ENCODE results near the gene MRPL4. TPM values are rescaled to one million over a fixed set of nuclear protein-coding genes. Genes with fewer than 3 reads are reported as not detected.

The MRPL4 gene
- polyA plus RNA-seq, 1 of the 3 experiments (the other 2 are of a cell fraction): 110 TPM

GRCh38 chr19:10226376-10227025, 25.5 kb upstream of the MRPL4 start:
- peak; percentile 92 for DNase-seq
- CTCF ChIA-PET: interaction anchor here (0.9 to 5.5 kb wide), 13 partner anchors 9 to 162 kb away, joined by 3 to 54 read pairs (median 4); no protein-coding TSS in a partner anchor
- Histone ChIP-seq H4K20me1 (ENCODE audit: insufficient read depth) (0 out of 2 replicates have a peak, but pooled peaks cover 4% of the 10 kb centered on the region), H3K36me3 (replicated peaks in 1 of 2; ENCODE audit: control insufficient read depth in 1 of 2, insufficient read depth in 2 of 2, low read length in 1 of 2) (no peaks in the 10 kb centered on the region), H3K9ac (no peak overlapping the region), H3K79me2 (ENCODE audit: insufficient read depth) (peaks cover 10% of the 10 kb centered on the region; the same call in 1 of the 2 replicates), H3K4me2 (0 out of 2 replicates have a peak overlapping the region, but pooled peaks have one; percentile 29), H3K27me3 (ENCODE audit: insufficient read depth) (no peaks in the 10 kb centered on the region), H3K9me3 (no peaks in the 10 kb centered on the region), H3K4me3 (ENCODE audit: low read depth in 2 of 2, low read length in 1 of 2) (no peak overlapping the region; a peak in 1 of 4 replicates), H3K9me2 (no peaks in the 10 kb centered on the region), H3K4me1 (ENCODE audit: control insufficient read depth in 1 of 2, insufficient read depth in 2 of 2, low read depth in 1 of 2, low read length in 1 of 2) (peaks cover 0 to 26% of the 10 kb centered on the region in 2 experiments; a peak in 1 of 4 replicates), H3F3A (replicated peaks; ENCODE audit: insufficient read depth) (peaks cover under 1% of the 10 kb centered on the region), H3K27ac (ENCODE audit: low read depth in 2 of 2, low read length in 1 of 2) (peak overlapping the region in 1 of 2 experiments; percentile 85; a peak in 2 of 4 replicates), H2AFZ (ENCODE audit: low read depth) (no peak overlapping the region)
- 49% methylated on average over 10 of the region's 13 CpGs for WGBS (ENCODE audit: low lambda C conversion rate)
- POLR2A ChIA-PET: interaction anchor here (0.5 to 1.2 kb wide), 7 partner anchors 12 to 97 kb away, joined by 3 to 5 read pairs (median 4); partner anchors contain the start of gene DNMT1
- TF ChIP-seq GATA2 (CRISPR knock-in tag; IDR thresholded peaks at IDR 0.05): peak; percentile 66
- peak; percentile 40; the same call in 1 of the 2 replicates for TF ChIP-seq MXI1 (IDR thresholded peaks at IDR 0.05; ENCODE audit: low read depth, low read length)
- TF ChIP-seq RCOR1 (IDR thresholded peaks at IDR 0.05; ENCODE audit: low read length): peak; percentile 53
- peak in 1 of 2 experiments; percentile 56; a peak in 1 of 4 replicates for TF ChIP-seq EP300 (IDR thresholded peaks at IDR 0.05; ENCODE audit: borderline replicate concordance in 1 of 2, low read depth in 1 of 2, low read length in 1 of 2)
- TF ChIP-seq TEAD4 (IDR thresholded peaks at IDR 0.05; ENCODE audit: borderline replicate concordance, insufficient read depth): no peak

GRCh38 chr19:10227026-10227971, 24.7 kb upstream of the MRPL4 start:
- H3K4me2 ChIP-seq: no peak overlapping the region
- TF ChIP-seq SMC3 (IDR thresholded peaks at IDR 0.05; ENCODE audit: low read depth, low read length): no peak
- TF ChIP-seq NRF1 (IDR thresholded peaks at IDR 0.05; ENCODE audit: low read depth, low read length): no peak
- TF ChIP-seq GABPA (IDR thresholded peaks at IDR 0.05; ENCODE audit: low read depth): no peak
- no peak for TF ChIP-seq TEAD4 (IDR thresholded peaks at IDR 0.05; ENCODE audit: borderline replicate concordance, insufficient read depth)
- TF ChIP-seq TAF1 (IDR thresholded peaks at IDR 0.05; ENCODE audit: borderline replicate concordance, low read depth, low read length): no peak
- no peak for TF ChIP-seq JUND (IDR thresholded peaks at IDR 0.05)
- TF ChIP-seq RFX5 (IDR thresholded peaks at IDR 0.05; ENCODE audit: low read length): peak; percentile 67
- no peak for TF ChIP-seq USF2 (IDR thresholded peaks at IDR 0.05; ENCODE audit: borderline replicate concordance, low read depth, low read length)
- no peak for TF ChIP-seq POLR2AphosphoS5 (IDR thresholded peaks at IDR 0.05; ENCODE audit: low read depth, low read length)
- no peak for TF ChIP-seq MEF2A (IDR thresholded peaks at IDR 0.05; ENCODE audit: borderline replicate concordance, low read depth)
- TF ChIP-seq CTCF (IDR thresholded peaks at IDR 0.05): peak; percentile 26; the same call in 1 of the 2 replicates
- TF ChIP-seq RAD21 (IDR thresholded peaks at IDR 0.05; ENCODE audit: low read length): no peak
- no peak for TF ChIP-seq NFIC (IDR thresholded peaks at IDR 0.05; ENCODE audit: borderline replicate concordance)

More at GRCh38 chr19:10227026-10227971, 24.7 kb upstream of the MRPL4 start:
- 76% methylated on average over 20 of the region's 28 CpGs for WGBS (ENCODE audit: low lambda C conversion rate)
- Histone ChIP-seq H3K4me3 (ENCODE audit: low read depth in 2 of 2, low read length in 1 of 2) (no peak overlapping the region; a peak in 1 of 4 replicates), H3K9me3 (no peaks in the 10 kb centered on the region), H2AFZ (ENCODE audit: low read depth) (no peak overlapping the region), H4K20me1 (ENCODE audit: insufficient read depth) (0 out of 2 replicates have a peak, but pooled peaks cover 4% of the 10 kb centered on the region), H3K27ac (ENCODE audit: low read depth in 2 of 2, low read length in 1 of 2) (peak overlapping the region in 1 of 2 experiments; percentile 85; a peak in 2 of 4 replicates), H3K9ac (no peak overlapping the region), H3K4me1 (ENCODE audit: control insufficient read depth in 1 of 2, insufficient read depth in 2 of 2, low read depth in 1 of 2, low read length in 1 of 2) (peaks cover 0 to 26% of the 10 kb centered on the region in 2 experiments; a peak in 1 of 4 replicates), H3K79me2 (ENCODE audit: insufficient read depth) (peaks cover 10% of the 10 kb centered on the region; the same call in 1 of the 2 replicates), H3K9me2 (no peaks in the 10 kb centered on the region), H3K27me3 (ENCODE audit: insufficient read depth) (no peaks in the 10 kb centered on the region), H3F3A (replicated peaks; ENCODE audit: insufficient read depth) (peaks cover 4% of the 10 kb centered on the region), H3K36me3 (replicated peaks in 1 of 2; ENCODE audit: control insufficient read depth in 1 of 2, insufficient read depth in 2 of 2, low read length in 1 of 2) (no peaks in the 10 kb centered on the region)
- ChIA-PET CTCF (interaction anchor here (0.9 to 5.5 kb wide), 15 partner anchors 9 to 161 kb away, joined by 3 to 54 read pairs (median 4); partner anchors contain the start of gene DNMT1), POLR2A (interaction anchor here (0.7 to 1.1 kb wide), 5 partner anchors 11 to 1187 kb away, joined by 3 to 4 read pairs (median 4); no protein-coding TSS in a partner anchor)
- peak; percentile 74 for DNase-seq
